NCI-H1417 (cell line): Measurements from ENCODE around the gene APOLD1.
A peak's percentile ranks its signal among the peaks of the same experiment; 100 is the strongest.
"Not testable (repeated sequence)": the region's sequence is repeated elsewhere in the genome, so short reads cannot be mapped to it uniquely, and the experiment has no call there.

Experiments used
- DNase-seq, 3 experiments: peaks; one replicate each; lab custom pipeline; 2025; lab: John Stamatoyannopoulos, UW

The APOLD1 gene

DNA sequence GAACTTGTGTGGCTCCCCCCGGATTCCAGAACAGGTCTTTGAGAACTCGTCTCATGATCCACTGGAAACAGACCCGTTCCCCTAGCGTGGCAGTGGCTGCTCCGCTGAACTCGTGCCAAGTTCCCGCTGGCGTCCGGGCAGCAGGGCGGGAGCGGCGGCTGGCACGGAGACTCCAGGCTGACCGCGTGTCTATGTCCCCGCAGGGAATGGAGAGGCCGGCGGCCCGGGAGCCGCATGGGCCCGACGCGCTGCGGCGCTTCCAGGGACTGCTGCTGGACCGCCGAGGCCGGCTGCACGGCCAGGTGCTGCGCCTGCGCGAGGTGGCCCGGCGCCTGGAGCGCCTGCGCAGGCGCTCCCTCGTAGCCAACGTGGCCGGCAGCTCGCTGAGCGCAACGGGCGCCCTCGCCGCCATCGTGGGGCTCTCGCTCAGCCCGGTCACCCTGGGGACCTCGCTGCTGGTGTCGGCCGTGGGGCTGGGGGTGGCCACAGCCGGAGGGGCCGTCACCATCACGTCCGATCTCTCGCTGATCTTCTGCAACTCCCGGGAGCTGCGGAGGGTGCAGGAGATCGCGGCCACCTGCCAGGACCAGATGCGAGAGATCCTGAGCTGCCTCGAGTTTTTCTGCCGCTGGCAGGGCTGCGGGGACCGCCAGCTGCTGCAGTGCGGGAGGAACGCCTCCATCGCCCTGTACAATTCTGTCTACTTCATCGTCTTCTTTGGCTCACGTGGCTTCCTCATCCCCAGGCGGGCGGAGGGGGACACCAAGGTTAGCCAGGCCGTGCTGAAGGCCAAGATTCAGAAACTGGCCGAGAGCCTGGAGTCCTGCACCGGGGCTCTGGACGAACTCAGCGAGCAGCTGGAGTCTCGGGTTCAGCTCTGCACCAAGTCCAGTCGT is 1.5 kb downstream of the APOLD1 start:
- peak; percentile 78 to 90 (median 89) for DNase-seq

DNA sequence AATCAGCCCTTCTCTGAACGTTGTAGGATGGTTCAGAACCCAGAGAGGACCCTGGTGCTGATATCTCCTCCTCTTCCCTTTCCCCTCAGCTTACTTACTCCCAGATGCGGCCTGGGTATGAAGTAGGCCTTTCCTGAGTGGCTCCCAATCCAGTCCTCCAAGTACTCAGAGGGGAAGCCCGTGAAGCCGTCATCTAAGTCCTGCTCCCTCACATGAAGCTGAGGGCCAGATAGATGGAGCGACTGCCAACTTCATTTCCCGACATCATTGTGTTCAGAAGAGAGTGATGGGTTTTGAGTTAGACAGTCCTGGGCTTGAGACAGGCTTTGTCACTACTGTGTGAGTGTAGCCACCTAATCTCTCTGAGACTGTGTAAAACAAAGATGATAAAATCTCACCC is 2.7 kb downstream of the APOLD1 start:
- no peak for DNase-seq

DNA sequence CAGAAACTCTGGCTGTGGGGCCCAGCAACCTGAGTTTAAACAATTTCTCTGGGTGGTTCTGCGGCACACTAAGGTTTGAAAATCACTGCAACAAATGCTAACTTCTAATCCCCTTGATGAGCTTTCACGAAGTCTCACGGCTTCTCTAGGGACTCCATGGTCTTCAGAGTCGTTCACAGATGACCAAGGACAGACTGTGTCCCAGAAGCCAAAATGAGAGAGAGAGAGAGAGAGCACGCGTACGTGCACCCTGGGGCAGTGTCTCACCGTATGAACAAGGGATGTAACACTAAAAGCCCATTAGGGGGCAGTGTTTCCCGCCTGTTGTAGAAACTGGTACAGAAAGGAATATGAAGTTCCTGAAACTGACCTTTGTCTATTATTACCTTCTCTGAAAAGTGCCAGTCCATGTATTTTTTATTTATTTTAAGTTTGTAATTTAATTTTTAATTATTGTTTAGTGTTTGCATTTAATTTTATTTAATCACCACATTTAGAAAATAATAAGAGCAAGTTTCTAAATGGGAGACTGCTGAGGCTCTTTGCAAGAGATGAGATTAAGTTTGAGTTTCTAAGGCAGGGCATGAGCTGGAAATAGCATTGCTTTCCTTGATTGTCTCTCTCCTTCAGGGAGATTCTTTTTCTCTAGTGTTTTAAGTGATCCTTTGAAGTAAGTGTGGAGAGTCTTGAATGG is 3.4 kb downstream of the APOLD1 start:
- DNase-seq, result peak; percentile 59 to 90 (median 76)

DNA sequence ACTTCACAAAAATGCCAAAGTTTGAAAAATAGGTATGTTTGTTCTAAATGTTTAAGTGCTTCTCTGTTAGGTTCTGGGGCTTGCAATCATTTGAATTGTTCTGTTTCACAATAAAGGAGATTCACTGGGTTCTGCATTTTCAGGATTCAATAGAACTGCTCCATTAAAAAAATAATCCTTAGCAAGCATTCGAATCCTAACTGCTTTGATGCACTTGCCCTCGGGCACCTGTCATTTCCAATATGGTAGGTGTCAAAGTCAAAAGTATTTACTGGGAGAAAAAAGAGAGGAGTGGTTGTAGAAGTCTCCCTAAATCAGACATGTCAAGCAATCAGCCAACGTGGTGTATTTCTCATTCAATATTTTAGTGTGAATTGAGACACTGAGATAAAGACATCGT is 5.5 kb downstream of the APOLD1 start:
- DNase-seq, result no peak

DNA sequence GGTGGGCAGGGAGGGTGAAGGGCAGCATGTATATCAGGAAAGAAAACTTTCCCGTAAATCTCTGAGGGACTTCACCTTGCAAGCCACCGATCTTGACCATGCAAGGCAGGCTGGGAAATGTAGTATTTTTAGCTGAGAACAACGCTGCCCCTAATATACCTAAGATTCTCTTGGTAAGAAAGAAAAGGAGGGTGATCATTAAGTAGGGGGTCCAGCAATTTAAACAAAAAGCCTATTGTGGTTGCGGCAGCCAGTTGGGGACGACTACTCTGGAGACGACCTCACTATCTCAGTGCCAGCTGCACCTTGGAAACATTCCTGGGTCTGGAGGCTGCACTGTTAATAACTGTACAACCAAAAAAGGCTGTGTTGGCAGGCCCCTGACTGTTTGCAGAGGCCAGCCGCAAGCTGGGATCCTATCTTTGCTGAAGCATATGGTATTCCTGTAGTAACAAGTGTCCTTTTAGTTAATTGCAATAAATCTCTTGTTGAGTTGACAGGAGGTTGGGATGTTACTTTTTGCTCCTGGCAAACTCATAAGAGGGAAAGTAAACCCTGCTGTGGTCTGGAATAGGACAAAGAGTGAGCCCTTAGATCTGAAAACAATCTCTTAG is 6.4 kb downstream of the APOLD1 start:
- peak; percentile 22 to 78 (median 77) for DNase-seq

DNA sequence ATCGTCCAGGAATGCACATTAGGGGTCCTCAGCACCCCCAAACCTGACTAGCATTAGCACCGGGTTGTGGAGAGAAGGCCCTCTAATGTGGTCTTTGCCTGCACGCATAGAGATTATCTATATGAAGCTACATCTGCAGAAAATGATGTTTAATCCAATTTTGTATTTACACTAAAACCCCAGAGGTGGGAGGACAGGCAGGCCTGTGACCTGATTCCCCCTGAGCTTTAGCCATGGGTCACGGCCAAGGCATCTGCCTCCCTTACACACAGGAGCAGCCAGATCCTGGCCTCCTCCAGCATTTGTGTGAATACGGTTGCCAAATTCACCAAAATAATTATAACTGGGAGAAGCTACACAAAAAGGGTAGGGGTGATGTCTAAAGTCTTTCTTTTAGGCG is 7.0 kb downstream of the APOLD1 start:
- no peak for DNase-seq

DNA sequence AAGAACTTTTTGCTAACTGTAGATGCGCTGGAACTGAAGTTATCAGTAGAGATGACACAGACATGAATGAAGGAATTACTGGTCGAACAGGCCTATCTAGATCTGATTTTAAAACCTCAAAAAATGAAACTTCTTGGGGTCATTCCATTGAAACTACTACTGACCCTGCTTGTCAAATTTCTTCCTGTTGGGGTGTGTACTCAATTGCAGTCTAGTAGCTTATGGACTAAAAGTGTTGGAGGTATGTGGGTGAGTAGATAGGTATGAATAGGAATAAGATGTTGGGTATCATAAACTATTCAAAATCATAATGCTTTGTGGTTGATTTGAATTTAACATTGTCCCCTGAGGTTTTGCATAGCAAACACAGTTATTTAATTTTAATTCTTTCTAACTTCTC is 9.2 kb downstream of the APOLD1 start:
- DNase-seq, result no peak

DNA sequence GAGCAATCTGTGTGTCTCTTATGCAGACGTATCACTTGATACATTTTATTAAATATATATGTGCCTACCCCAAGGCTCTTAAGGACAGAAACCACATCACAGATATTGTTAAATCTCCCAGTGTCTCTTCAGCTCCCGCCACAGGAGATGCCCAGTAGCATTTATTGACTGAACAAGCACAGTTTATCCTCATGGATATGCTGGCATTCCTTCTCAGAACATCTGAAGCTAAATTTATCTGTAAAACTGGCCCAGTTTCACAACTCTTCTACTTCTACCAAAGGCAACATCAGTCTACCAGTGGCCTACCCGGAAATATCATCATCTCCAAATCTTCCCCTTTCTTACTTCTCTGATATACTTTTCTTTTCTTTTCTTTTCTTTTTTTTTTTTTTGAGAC is 10.7 kb downstream of the APOLD1 start:
- no peak for DNase-seq

DNA sequence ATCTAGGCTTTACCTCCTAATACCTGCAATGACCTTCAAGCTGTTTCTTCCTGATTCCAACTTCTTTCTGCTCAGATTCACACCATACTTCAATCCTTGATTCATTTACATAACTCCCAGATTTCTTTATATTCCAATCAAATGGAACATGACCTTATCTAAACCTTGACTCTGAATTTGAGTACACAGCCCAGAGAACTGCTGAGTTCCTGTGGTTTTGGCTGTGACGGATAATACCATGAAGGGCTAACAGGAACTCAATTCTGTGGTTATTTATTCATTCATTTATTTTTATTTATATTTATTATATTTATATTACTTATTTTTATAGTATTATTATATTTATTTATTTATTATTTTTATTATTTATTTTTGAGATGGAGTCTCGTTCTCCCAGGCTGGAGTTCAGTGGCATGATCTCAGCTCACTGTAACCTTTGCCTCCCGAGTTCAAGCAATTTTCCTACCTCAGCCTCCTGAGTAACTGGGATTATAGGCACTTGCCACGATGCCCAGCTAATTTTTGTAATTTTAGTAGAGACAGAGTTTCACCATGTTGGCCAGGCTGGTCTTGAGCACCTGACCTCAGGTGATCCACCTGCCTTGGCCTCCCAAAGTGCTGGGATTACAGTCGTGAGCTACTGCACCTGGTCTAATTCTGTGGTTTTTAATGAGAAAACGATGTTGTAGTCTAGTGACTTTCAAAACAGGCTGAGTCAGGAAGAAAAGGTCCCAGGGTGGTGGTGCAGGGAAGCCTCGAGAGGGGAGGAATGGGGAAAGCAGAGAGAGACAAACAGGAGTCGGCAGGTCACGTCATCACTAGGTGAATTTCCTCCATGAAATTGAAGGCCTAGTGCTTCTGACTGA is 11.7 kb downstream of the APOLD1 start:
- no peak for DNase-seq

DNA sequence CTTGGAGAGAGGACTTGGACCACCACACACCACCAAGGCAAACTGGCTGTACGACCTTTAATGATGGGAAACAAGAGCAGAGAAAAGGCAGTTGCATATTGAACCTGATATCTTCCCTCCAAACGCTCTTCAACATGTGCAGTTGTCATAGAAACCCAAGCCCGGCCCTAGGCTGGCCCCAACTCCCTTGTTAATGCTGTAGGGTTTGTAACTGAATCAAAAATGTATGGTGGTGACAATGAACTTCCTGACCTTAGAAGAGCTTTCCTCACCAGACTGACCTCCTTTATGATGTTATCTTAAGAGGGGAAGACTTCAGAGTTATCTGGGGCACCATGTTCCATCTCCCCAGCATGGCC is 12.3 kb downstream of the APOLD1 start:
- peak in 1 of 3 experiments; percentile 12 for DNase-seq

DNA sequence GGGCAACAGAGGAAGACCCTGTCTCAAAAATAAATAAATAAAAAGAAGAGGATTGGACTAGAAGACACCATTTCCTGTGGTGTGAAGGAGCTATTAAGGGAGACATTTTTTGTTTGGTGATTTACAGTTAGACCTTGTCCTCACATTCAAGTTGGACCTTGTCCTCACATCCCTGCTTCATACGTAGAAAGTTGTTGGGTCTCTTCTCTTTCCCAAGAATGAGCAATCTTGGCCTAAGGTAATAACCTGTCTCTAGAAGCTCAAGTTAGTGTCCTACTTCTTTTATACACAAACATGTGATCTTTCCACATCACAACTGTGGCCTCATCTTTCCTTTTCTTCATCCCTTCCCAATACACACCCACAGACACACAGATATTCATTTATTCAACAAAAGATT is 13.0 kb downstream of the APOLD1 start:
- no peak for DNase-seq

DNA sequence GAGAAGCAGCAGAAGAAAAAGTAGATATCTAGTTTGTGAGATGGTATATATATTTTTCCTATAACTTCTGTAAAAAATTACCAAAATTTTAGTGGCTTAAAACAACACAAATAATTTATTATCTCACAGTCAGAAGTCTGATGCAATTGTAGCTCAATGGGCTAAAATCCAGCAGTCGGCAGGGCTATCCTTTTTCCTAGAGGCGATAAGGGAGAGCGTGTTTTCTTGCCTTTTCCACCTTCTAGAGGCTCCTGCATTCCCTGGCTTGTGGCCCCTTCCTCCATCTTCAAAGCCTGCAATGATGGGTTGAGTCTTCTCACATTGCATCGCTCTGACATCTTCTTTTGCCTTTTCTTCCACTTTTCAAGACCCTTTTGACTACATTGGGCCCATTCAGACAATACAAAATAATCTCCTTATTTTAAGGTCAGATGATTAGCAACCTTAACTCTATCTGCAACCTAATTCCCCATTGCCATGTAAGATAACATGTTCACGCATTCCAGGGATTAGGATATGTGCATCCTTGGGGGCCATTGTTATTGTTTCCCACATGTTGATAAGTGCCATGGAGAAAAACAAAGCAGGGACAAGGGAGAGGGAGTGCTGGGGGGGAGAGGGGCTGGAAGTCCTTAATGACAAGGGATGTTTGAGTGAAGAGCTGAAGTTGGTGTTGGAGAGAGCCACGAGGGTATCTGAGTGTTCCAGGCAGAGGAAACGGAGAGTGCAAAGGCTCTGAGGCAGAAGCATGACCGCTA is 13.9 kb downstream of the APOLD1 start:
- no peak for DNase-seq

DNA sequence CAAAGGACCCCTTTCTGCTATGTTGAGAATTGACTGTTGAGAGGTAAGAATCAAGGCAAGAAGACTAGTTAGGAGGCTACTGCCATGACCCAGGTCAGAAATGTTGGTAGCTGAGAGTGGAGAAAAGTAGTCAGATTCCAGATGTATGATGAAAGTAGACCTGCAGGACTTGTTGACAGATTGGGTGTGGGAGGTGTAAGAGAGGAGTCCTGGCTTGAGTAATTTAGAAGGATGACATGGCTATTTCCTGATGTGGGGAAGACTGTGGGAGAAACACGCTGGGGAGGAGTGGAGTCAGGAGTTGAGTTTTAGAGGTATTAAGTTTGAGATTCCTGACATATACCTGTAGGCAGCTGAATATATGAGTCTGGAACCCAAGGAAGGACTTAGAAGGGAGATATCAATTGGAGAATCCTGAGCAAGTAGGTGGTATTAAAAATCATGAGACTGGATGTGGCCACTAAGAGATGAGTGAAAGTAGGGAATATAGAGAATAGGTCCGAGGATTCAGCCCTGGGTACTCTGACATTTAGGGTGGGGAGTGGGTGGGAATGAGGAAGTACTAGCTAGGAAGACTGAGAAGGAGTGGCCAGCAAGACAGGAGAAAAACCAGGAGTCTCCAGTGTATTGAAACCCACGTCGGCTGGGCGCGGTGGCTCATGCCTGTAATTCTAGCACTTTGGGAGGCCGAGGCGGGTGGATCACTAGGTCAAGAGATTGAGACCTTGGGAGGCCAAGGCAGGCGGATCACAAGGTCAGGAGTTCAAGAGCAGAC is 15.1 kb downstream of the APOLD1 start:
- no peak for DNase-seq

DNA sequence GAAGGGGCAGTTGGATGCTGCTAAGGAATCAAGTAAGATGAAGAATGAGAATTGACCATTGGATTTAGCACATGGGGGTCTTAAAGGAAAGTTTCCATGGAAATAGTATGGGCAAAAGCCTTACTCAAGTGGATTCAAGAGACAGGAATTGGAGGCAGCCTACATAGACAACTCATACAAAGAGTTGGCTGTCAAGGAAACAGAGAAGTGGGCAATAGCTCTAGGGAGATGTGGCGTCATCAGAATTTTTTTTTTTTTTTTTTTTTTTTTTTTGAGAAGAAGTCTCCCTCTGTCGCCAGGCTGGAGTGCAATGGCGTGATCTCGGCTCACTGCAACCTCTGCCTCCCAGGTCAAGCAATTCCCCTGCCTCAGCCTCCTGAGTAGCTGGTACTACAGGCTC is 16.2 kb downstream of the APOLD1 start:
- not testable (repeated sequence) for DNase-seq

DNA sequence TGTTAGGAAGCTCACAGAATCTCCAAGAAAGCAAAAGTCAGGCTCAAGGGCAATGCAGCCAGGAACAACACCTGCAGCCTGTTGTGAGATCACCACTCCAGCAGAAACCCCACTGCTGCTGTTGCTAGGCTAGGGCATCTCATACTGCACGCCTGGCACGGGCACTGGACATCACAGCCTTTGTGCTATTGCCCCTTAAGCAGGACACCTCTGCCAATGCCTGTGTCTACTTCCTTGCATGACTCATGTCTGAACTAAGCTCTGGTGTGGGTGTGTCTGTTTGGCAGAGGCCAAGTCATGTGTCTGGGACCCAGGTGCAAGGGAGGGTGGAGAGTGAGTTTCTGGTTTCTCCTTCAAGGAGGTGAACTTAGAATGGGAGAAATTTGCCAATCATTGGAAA is 17.7 kb downstream of the APOLD1 start:
- peak in 2 of 3 experiments; percentile 31 to 47 for DNase-seq

DNA sequence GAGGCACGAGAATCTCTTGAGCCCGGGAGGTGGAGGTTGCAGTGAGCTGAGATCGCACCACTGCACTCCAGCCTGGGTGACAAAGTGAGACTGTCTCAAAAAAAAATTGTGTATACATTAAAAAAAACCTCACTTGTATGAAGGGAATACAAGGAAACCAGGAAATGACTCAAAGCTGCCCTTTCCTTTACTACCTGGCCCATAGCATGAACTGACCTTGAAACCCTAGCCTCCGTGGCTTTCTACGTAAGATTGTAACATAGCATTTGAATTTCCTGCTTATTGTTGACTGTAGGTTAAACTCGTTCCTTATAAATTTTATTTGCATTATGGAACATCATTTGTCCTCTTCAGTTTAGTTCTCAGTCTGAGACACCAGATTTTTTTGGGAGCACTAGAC is 18.6 kb downstream of the APOLD1 start:
- DNase-seq, result no peak

DNA sequence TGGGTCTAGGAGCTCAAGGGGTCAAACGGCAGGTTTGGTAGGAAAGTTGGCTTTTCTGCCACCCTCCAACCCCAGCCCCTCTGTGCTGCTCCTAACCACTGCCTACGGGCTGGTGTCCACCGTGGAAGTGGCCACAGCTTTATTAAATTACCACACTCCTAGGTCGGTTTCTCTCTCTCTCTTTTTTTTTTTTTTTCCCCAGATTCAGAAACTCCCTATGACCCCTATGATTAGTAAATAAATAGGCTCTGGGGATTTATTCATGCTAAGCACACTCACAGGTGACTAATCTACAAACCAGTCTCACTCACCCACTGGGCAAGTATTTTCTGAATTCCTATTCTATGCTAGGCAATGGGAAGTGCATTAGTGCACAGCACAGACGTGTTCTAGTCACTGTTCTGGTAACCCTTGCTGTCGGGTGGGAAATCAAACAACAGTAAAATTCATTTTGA is 19.0 kb downstream of the APOLD1 start:
- no peak for DNase-seq

DNA sequence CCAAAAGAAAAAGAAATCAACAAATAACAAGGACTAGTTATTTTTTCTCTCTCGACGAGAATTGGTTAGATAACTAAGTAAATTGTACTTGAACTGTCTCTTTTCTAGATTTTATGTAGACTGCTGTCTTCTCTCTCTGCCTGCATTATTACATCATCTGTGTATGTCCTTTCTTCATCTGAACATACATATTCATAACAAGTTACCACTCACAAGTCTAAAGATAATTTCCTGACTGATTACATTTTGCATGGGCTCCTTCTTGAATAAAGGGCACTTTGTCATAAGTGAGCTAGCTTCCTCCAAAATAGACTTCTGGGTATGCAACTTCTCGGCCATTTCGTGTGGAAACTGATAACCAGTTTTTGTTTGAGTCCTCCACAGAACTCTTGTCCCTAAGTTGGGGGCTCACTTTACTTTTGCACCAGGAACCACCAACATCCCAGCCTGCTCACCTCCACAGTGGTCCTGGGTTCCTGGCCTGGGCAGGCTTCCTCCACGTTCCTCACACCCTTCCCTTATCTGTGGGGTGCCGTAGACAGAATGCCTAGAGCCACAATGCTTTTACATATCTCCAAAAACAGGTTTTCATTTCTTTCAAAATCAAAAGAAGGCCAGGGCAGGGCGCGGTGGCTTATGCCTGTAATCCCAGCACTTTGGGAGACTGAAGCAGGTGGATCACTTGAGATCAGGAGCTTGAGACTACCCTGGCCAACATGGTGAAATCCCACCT is 21.5 kb downstream of the APOLD1 start:
- no peak for DNase-seq

DNA sequence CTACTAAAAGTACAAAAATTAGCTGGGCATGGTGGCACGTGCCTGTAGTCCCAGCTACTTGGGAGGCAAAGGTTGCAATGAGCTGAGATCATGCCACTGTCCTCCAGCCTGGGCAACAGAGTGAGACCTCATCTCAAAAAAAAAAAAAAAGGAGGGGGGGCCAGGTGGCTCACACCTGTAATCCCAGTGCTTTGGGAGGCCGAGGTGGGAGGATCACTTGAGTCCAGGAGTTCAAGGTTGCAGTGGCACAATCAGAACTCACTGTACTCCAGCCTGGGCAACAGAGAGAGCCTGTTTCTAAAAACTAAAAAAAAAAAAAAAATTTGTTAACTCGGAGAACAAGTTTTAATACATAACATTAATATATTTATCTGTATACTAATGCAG is 22.1 kb downstream of the APOLD1 start:
- DNase-seq, result not testable (repeated sequence)
